Stimulated activated naive CD8-positive, alpha-beta T cell treated with anti-CD3 and anti-CD28 coated beads, Interleukin-15, amount 100 ng/mL, for 72 hours (primary cell): ENCODE results near the gene MUC5B.

Experiments
- ATAC-seq: fragments of 150-1000 bp; cut with Tn5 transposase; 2 replicates; pipeline ENCODE4 v1.10.0; 2021; ENCODE audit warnings: mild to moderate bottlenecking, moderate library complexity
- DNase-seq, 2 donors: peaks; one replicate each; pipeline ENCODE4 v3.0.0; 2021 to 2022
- H3K27ac Mint-ChIP-seq, 2 donors: one replicate each; pipeline ENCODE4 v1.8.0; 2022; ENCODE audit warnings: mild to moderate bottlenecking in 2 of 2, mixed read lengths in 2 of 2, moderate library complexity in 2 of 2
- H3K27me3 Mint-ChIP-seq: one replicate; pipeline ENCODE4 v1.8.0; 2022; ENCODE audit warnings: mixed read lengths
- H3K4me1 Mint-ChIP-seq: one replicate; pipeline ENCODE4 v1.8.0; 2022; ENCODE audit warnings: mild to moderate bottlenecking, mixed read lengths
- H3K4me3 Mint-ChIP-seq, 2 donors: one replicate each; pipeline ENCODE4 v1.8.0; 2022; ENCODE audit warnings: mild to moderate bottlenecking in 2 of 2, mixed read lengths in 2 of 2, moderate library complexity in 1 of 2
- H3K9me3 Mint-ChIP-seq, 2 donors: one replicate each; pipeline ENCODE4 v1.8.0; 2022; ENCODE audit warnings: mixed read lengths in 2 of 2

MUC5B gene

GRCh38 chr11:1292644-1293618, 70.1 kb downstream of the MUC5B start:
- Mint-ChIP-seq H3K27ac (peak overlapping the region; percentile 57 to 91), H3K4me3 (no peak overlapping the region), H3K4me1 (peaks cover 5% of the 10 kb centered on the region), H3K27me3 (no peaks in the 10 kb centered on the region), H3K9me3 (no peaks in the 10 kb centered on the region)
- DNase-seq, result no peak
- no peak for ATAC-seq

GRCh38 chr11:1293619-1294015, 70.8 kb downstream of the MUC5B start:
- DNase-seq, result no peak
- no peaks in the 10 kb centered on the region for H3K9me3 Mint-ChIP-seq
- peak; percentile 62 for ATAC-seq
- H3K27ac Mint-ChIP-seq, result no peak overlapping the region
- peaks cover 7% of the 10 kb centered on the region for H3K4me1 Mint-ChIP-seq
- H3K27me3 Mint-ChIP-seq, result no peaks in the 10 kb centered on the region
- H3K4me3 Mint-ChIP-seq, result no peak overlapping the region

GRCh38 chr11:1295086-1295485, 72.2 kb downstream of the MUC5B start:
- Mint-ChIP-seq H3K4me1 (peaks cover 11% of the 10 kb centered on the region), H3K27me3 (no peaks in the 10 kb centered on the region), H3K4me3 (no peak overlapping the region), H3K27ac (peak overlapping the region in 1 of 2 donors; percentile 25), H3K9me3 (no peaks in the 10 kb centered on the region)
- ATAC-seq, result no peak
- no peak for DNase-seq

DNA sequence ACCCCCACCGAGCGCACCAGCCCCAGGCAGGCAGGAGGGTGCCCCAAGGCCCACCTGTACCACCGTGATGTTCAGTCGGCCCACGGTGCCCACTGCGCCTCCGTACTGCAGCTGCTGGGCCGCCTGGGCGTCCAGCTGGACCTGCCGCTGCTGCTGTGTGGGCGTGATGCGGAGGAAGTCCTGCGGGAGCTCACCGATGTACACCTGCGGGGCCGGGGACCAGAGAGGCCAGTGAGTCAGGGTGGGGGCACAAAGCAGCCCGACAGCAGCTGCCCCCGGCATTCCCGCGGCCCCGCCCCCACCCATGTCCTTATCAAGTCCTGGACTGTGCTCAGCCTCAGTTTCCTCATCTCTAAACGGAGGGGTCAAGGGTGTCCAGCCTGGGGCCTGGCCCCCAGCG, 72.7 kb downstream of the MUC5B start:
- ATAC-seq (no peak), DNase-seq (no peak)
- Mint-ChIP-seq H3K4me3 (no peak overlapping the region), H3K27me3 (no peaks in the 10 kb centered on the region), H3K9me3 (no peaks in the 10 kb centered on the region), H3K4me1 (peaks cover 11% of the 10 kb centered on the region), H3K27ac (no peak overlapping the region)

DNA sequence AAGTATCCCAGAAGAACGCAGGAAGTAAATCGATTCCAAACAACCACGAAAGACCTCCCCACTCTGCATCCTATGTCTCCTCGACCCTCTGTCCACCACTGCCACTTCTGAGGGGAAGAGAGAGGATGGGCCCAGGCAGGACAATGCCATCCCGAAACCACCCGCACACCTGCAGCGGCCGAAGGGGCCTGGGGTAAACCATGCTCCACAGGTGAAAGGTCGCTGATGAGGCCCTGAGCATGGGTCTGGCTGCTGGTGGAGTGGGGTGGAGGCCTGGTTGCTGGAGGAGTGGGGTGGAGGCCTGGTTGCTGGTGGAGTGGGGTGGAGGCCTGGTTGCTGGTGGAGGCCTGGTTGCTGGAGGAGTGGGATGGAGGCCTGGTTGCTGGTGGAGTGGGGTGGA, 73.4 kb downstream of the MUC5B start:
- Mint-ChIP-seq H3K27me3 (no peaks in the 10 kb centered on the region), H3K27ac (peak overlapping the region in 1 of 2 donors; percentile 76), H3K4me1 (peaks cover 12% of the 10 kb centered on the region)

GRCh38 chr11:1297011-1297575, 74.2 kb downstream of the MUC5B start:
- H3K4me1 Mint-ChIP-seq, result peaks cover 19% of the 10 kb centered on the region
- H3K27me3 Mint-ChIP-seq, result no peaks in the 10 kb centered on the region
- ATAC-seq (no peak), DNase-seq (no peak)
- H3K4me3 Mint-ChIP-seq, result no peak overlapping the region
- H3K9me3 Mint-ChIP-seq, result no peaks in the 10 kb centered on the region
- H3K27ac Mint-ChIP-seq, result no peak overlapping the region

More for the DNA sequence above, 73.4 kb downstream of the MUC5B start:
- no peak for DNase-seq
- Mint-ChIP-seq H3K9me3 (no peaks in the 10 kb centered on the region), H3K4me3 (no peak overlapping the region)
- no peak for ATAC-seq

GRCh38 chr11:1297576-1298473, 75.0 kb downstream of the MUC5B start:
- Mint-ChIP-seq H3K4me3 (no peak overlapping the region), H3K4me1 (peaks cover 20% of the 10 kb centered on the region), H3K9me3 (no peaks in the 10 kb centered on the region), H3K27me3 (no peaks in the 10 kb centered on the region), H3K27ac (no peak overlapping the region)
- ATAC-seq (no peak), DNase-seq (no peak)

- no peak for ATAC-seq
- Mint-ChIP-seq H3K27me3 (no peaks in the 10 kb centered on the region), H3K4me1 (peaks cover 29% of the 10 kb centered on the region), H3K9me3 (no peaks in the 10 kb centered on the region), H3K27ac (peak overlapping the region in 1 of 2 donors; percentile 38), H3K4me3 (no peak overlapping the region)
- DNase-seq, result peak in 1 of 2 donors; percentile 2
These were observed 76.0 kb downstream of the MUC5B start for GRCh38 chr11:1298695-1299492.

- Mint-ChIP-seq H3K4me3 (no peak overlapping the region), H3K27me3 (no peaks in the 10 kb centered on the region), H3K9me3 (no peaks in the 10 kb centered on the region), H3K4me1 (peaks cover 29% of the 10 kb centered on the region), H3K27ac (no peak overlapping the region)
- ATAC-seq (no peak), DNase-seq (peak in 1 of 2 donors; percentile 6)
These were observed 76.8 kb downstream of the MUC5B start for GRCh38 chr11:1299621-1300020.

DNA sequence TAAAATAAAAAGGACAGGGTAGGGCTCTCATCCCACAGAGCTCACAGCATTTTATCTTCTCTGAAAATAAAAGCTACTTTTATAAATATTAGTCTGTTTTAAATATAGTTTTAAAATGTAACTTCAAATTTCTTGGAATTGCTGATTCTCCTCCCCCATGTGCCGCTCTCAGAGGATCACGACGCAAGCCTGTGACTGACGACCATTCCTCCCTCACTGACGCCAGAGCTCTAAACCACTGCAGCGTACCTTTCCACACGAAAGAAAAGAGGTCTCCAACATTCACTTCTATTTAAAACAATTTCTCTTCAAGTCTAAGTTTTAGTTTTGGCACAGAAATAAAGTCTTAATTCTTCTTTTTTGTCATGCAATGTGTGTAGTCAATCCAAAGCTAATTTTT, 77.3 kb downstream of the MUC5B start:
- ATAC-seq (no peak), DNase-seq (no peak)
- Mint-ChIP-seq H3K4me3 (no peak overlapping the region), H3K27me3 (no peaks in the 10 kb centered on the region), H3K27ac (no peak overlapping the region), H3K4me1 (peaks cover 32% of the 10 kb centered on the region), H3K9me3 (no peaks in the 10 kb centered on the region)

- Mint-ChIP-seq H3K4me1 (peaks cover 38% of the 10 kb centered on the region), H3K27ac (peak overlapping the region in 1 of 2 donors; percentile 48), H3K4me3 (no peak overlapping the region), H3K9me3 (no peaks in the 10 kb centered on the region), H3K27me3 (no peaks in the 10 kb centered on the region)
- DNase-seq, result peak in 1 of 2 donors; percentile 4
- no peak for ATAC-seq
These were observed 77.8 kb downstream of the MUC5B start for GRCh38 chr11:1300569-1301187.

GRCh38 chr11:1301220-1302000, 78.5 kb downstream of the MUC5B start:
- DNase-seq (peak in 1 of 2 donors; percentile 3), ATAC-seq (no peak)
- no peak overlapping the region for H3K4me3 Mint-ChIP-seq
- no peaks in the 10 kb centered on the region for H3K9me3 Mint-ChIP-seq
- H3K4me1 Mint-ChIP-seq, result peaks cover 45% of the 10 kb centered on the region
- no peaks in the 10 kb centered on the region for H3K27me3 Mint-ChIP-seq
- H3K27ac Mint-ChIP-seq, result peak overlapping the region in 1 of 2 donors; percentile 25

- H3K4me1 Mint-ChIP-seq, result peaks cover 51% of the 10 kb centered on the region
- ATAC-seq (peak; percentile 26), DNase-seq (peak in 1 of 2 donors; percentile 8)
- H3K27me3 Mint-ChIP-seq, result no peaks in the 10 kb centered on the region
- H3K9me3 Mint-ChIP-seq, result no peaks in the 10 kb centered on the region
- no peak overlapping the region for H3K27ac Mint-ChIP-seq
- no peak overlapping the region for H3K4me3 Mint-ChIP-seq
These were observed 79.2 kb downstream of the MUC5B start for GRCh38 chr11:1302041-1302460.
